Measurements from ENCODE around the gene OPN3. TPM values are rescaled to one million over a fixed set of nuclear protein-coding genes. Genes with fewer than 3 reads are reported as not detected.
A peak's percentile ranks its signal among the peaks of the same experiment; 100 is the strongest.

The OPN3 gene, protein sequence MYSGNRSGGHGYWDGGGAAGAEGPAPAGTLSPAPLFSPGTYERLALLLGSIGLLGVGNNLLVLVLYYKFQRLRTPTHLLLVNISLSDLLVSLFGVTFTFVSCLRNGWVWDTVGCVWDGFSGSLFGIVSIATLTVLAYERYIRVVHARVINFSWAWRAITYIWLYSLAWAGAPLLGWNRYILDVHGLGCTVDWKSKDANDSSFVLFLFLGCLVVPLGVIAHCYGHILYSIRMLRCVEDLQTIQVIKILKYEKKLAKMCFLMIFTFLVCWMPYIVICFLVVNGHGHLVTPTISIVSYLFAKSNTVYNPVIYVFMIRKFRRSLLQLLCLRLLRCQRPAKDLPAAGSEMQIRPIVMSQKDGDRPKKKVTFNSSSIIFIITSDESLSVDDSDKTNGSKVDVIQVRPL
- polyA plus RNA-seq (33.4 to 65.0 TPM (median 48.4 TPM) in 3 replicates), polyA minus RNA-seq (26.1 to 46.6 TPM (median 33.7 TPM) in 3 replicates)
- 15.3 TPM for polyA plus RNA-seq (2011; ENCODE audit: low read depth)
- polyA plus RNA-seq (2011; cell fraction: cytosol; rRNA removed) = 31.8 and 54.4 TPM in 2 replicates
- polyA plus RNA-seq (2011; cell fraction: nucleus; rRNA removed) = 23.5 and 27.7 TPM in 2 replicates
- 22.1 and 36.1 TPM in 2 replicates for polyA plus RNA-seq (2012; ENCODE audit: low replicate concordance)
- 42.2 TPM for polyA minus RNA-seq (2011; cell fraction: cytosol; rRNA and poly(A)+ RNA removed)
- 13.8 and 23.7 TPM in 2 replicates for polyA minus RNA-seq (2011; cell fraction: nucleus; rRNA and poly(A)+ RNA removed)

DNA sequence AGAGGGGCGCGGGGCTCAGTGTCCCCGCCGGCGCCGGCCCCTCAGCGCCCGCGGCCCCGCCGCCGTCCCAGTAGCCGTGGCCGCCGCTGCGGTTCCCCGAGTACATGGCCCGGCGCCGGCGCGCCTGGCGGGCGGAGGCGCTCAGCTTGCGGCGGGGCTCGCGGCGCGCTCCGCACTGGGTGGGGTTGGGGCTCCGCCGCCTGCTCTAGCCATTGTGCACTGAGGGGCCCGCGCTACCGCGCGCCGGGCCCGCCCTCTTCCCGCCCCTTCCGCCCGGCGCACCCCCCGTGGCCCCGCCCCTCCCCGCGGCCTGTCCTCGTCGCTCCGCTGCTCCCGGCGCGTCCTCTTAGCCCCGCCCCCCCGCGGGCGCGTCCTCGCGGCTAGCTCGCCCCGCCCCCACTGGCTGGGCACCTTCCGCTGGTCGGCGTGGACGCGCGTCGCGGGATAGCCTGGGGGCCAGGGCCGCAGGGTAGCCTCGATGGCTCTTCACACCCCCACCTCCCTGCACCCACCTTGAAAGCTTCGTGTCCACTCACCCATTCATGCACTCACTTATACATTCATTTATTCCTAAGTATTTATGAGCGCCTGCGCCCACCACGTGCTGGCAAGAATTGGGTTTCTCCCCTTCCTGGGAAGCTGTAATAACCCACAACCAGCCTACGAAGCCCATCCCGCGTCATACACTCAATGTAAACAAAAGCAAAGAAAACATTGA, at the start of gene OPN3, which contains the start of gene CHML:
TSS of gene OPN3 (minus strand) at position 221 of the 718 bp plus-strand sequence. CDS start at position 106, 115 bp downstream.
TSS of gene CHML (minus strand) at position 221 of the 718 bp plus-strand sequence. CDS start 4,603 bp downstream, outside the sequence.
- H3K9me3 ChIP-seq (ENCODE audit: control insufficient read depth, low read depth, low read length) = no peaks in the 10 kb centered on the region
- FAIRE-seq = no peak
- dilution Hi-C loops (cut with MboI; ENCODE audit: extremely low pct_ligation_motif_present, low sequenced_read_pairs) = no loop called here

DNA sequence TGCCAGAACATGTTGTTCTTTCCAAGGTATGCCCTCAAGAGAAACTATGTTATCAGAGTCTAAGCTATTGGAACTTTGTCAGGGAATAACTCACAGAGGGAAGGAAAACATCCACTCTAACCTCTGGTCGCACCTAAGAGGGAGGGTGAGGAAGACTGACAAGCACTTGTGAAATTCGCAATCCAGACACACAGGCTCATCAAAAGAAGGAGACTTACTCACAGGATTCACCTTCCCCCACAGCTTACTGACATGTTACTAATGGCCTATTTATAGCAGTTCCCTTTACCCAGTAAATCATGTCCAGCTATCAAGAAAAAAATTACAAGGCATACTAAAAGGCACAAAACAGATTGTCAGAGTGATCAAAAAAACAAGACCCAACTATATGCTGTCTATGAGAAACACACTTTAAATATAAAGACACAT, 48.8 kb upstream of the OPN3 start:
- H3K27ac ChIP-seq (ENCODE audit: control insufficient read depth, insufficient read depth, low read length) = peak overlapping the region; percentile 85
- H3K4me1 ChIP-seq (ENCODE audit: control insufficient read depth, extremely low read depth, insufficient read depth, low read length) = peaks cover 18% of the 10 kb centered on the region
- TF ChIP-seq, protein P1, sequence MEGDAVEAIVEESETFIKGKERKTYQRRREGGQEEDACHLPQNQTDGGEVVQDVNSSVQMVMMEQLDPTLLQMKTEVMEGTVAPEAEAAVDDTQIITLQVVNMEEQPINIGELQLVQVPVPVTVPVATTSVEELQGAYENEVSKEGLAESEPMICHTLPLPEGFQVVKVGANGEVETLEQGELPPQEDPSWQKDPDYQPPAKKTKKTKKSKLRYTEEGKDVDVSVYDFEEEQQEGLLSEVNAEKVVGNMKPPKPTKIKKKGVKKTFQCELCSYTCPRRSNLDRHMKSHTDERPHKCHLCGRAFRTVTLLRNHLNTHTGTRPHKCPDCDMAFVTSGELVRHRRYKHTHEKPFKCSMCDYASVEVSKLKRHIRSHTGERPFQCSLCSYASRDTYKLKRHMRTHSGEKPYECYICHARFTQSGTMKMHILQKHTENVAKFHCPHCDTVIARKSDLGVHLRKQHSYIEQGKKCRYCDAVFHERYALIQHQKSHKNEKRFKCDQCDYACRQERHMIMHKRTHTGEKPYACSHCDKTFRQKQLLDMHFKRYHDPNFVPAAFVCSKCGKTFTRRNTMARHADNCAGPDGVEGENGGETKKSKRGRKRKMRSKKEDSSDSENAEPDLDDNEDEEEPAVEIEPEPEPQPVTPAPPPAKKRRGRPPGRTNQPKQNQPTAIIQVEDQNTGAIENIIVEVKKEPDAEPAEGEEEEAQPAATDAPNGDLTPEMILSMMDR (optimal IDR thresholded peaks at IDR 0.05 in 1 of 3, IDR thresholded peaks at IDR 0.05 in 1 of 3, conservative IDR thresholded peaks at IDR 0.05 in 1 of 3; ENCODE audit: extremely low read depth in 1 of 3, insufficient read depth in 2 of 3, low read length in 3 of 3) = no peak
- TF ChIP-seq EZH2 (IDR thresholded peaks at IDR 0.05; ENCODE audit: low read length) = no peak
- peak overlapping the region; percentile 79 for H2AFZ ChIP-seq (ENCODE audit: control insufficient read depth, low read length)
- dilution Hi-C loops (cut with MboI; ENCODE audit: extremely low pct_ligation_motif_present, low sequenced_read_pairs) = no loop called here
- no peaks in the 10 kb centered on the region for H3K9me1 ChIP-seq (ENCODE audit: control insufficient read depth, extremely low read depth, insufficient read depth, low read length)
- no peaks in the 10 kb centered on the region for H3K79me2 ChIP-seq (ENCODE audit: control insufficient read depth, insufficient read depth, low read length)
- H3K9ac ChIP-seq (ENCODE audit: control insufficient read depth, extremely low read depth, insufficient read depth, low read length) = peak overlapping the region; percentile 54
- peak; percentile 99 for FAIRE-seq
- no peaks in the 10 kb centered on the region for H3K36me3 ChIP-seq (ENCODE audit: control insufficient read depth in 2 of 2, extremely low read depth in 1 of 2, insufficient read depth in 2 of 2, low read length in 2 of 2)
- H3K9me3 ChIP-seq (ENCODE audit: control insufficient read depth, low read depth, low read length) = no peaks in the 10 kb centered on the region
- H3K27me3 ChIP-seq (ENCODE audit: control insufficient read depth, extremely low read depth, insufficient read depth, low read length) = no peaks in the 10 kb centered on the region
- no peaks in the 10 kb centered on the region for H4K20me1 ChIP-seq (ENCODE audit: control insufficient read depth, extremely low read depth, insufficient read depth, low read length)
- H3K4me3 ChIP-seq (ENCODE audit: control insufficient read depth in 2 of 3, extremely low read depth in 1 of 3, insufficient read depth in 2 of 3, low read depth in 1 of 3, low read length in 3 of 3) = peak overlapping the region in 1 of 3 experiments; percentile 0
- peak overlapping the region; percentile 80 for H3K4me2 ChIP-seq (ENCODE audit: control insufficient read depth, extremely low read depth, insufficient read depth, low read depth, low read length)
- DNase-seq (ENCODE audit: low read depth, low spot score) = peak; percentile 93

More for the DNA sequence above, at the start of gene OPN3, which contains the start of gene CHML:
- Histone ChIP-seq H3K27me3 (ENCODE audit: control insufficient read depth, extremely low read depth, insufficient read depth, low read length) (no peaks in the 10 kb centered on the region), H3K9me1 (ENCODE audit: control insufficient read depth, extremely low read depth, insufficient read depth, low read length) (no peaks in the 10 kb centered on the region), H2AFZ (ENCODE audit: control insufficient read depth, low read length) (peak within 1 kb of the TSS; percentile 87), H3K79me2 (ENCODE audit: control insufficient read depth, insufficient read depth, low read length) (peaks cover 42% of the 10 kb centered on the region), H3K9ac (ENCODE audit: control insufficient read depth, extremely low read depth, insufficient read depth, low read length) (peak within 1 kb of the TSS; percentile 92), H4K20me1 (ENCODE audit: control insufficient read depth, extremely low read depth, insufficient read depth, low read length) (no peaks in the 10 kb centered on the region), H3K4me2 (ENCODE audit: control insufficient read depth, extremely low read depth, insufficient read depth, low read depth, low read length) (peak within 1 kb of the TSS; percentile 86), H3K27ac (ENCODE audit: control insufficient read depth, insufficient read depth, low read length) (peak within 1 kb of the TSS; percentile 75), H3K4me3 (ENCODE audit: control insufficient read depth in 2 of 3, extremely low read depth in 1 of 3, insufficient read depth in 2 of 3, low read depth in 1 of 3, low read length in 3 of 3) (peak within 1 kb of the TSS; percentile 63 to 86 (median 68)), H3K4me1 (ENCODE audit: control insufficient read depth, extremely low read depth, insufficient read depth, low read length) (peaks cover 25% of the 10 kb centered on the region), H3K36me3 (ENCODE audit: control insufficient read depth in 2 of 2, extremely low read depth in 1 of 2, insufficient read depth in 2 of 2, low read length in 2 of 2) (peaks cover 0 to 5% of the 10 kb centered on the region in 2 experiments)
- no peak for DNase-seq (ENCODE audit: low read depth, low spot score)
- TF ChIP-seq EZH2 (IDR thresholded peaks at IDR 0.05; ENCODE audit: low read length) = no peak
- TF ChIP-seq, protein P1 (optimal IDR thresholded peaks at IDR 0.05 in 1 of 3, IDR thresholded peaks at IDR 0.05 in 1 of 3, conservative IDR thresholded peaks at IDR 0.05 in 1 of 3; ENCODE audit: extremely low read depth in 1 of 3, insufficient read depth in 2 of 3, low read length in 3 of 3) = no peak

Data from keratinocyte (primary cell).